ENCODE data around the gene ASB10.

ASB10 gene

DNA sequence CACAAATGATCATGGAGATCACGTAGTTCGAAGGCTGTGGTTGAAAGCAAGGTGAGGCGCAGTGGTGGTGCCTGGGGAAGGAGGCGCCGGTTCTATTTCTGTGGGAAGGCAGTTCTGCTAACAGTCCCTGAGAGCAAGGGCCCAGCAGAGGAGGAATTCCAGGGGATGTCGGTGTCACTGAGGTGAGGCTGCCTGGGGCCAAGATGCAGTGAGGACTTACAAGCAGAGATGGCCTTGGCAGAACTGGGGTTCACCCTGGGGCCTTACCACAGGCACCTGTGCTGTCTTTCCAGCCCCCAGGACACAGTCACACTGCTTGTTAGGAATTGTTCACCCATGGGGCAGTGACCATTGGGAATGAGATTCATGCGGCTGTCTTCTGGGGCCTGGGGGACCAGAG is 46.2 kb downstream of the ASB10 start:
- TF ChIP-seq, protein P1, sequence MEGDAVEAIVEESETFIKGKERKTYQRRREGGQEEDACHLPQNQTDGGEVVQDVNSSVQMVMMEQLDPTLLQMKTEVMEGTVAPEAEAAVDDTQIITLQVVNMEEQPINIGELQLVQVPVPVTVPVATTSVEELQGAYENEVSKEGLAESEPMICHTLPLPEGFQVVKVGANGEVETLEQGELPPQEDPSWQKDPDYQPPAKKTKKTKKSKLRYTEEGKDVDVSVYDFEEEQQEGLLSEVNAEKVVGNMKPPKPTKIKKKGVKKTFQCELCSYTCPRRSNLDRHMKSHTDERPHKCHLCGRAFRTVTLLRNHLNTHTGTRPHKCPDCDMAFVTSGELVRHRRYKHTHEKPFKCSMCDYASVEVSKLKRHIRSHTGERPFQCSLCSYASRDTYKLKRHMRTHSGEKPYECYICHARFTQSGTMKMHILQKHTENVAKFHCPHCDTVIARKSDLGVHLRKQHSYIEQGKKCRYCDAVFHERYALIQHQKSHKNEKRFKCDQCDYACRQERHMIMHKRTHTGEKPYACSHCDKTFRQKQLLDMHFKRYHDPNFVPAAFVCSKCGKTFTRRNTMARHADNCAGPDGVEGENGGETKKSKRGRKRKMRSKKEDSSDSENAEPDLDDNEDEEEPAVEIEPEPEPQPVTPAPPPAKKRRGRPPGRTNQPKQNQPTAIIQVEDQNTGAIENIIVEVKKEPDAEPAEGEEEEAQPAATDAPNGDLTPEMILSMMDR (IDR thresholded peaks at IDR 0.05) = no peak

DNA sequence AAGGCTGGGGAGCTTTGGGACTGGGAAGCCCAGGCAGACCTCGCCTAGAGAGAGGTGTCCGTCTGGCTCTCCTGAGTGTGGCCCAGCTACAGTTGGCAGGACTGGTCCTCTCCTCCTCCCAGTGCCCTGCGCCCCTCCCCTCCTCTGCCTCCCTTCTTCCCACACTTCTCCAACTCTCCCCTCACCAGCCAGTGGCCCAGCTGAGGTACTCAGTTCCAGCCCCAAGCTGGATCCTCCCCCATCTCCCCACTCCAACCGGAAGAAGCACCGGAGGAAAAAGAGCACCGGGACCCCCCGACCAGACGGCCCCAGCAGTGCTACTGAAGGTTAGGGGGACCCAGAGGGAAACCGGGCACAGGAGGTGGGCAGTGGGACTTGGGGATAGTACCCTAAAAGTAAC is 47.3 kb downstream of the ASB10 start:
- TF ChIP-seq, protein P1 (IDR thresholded peaks at IDR 0.05) = no peak

DNA sequence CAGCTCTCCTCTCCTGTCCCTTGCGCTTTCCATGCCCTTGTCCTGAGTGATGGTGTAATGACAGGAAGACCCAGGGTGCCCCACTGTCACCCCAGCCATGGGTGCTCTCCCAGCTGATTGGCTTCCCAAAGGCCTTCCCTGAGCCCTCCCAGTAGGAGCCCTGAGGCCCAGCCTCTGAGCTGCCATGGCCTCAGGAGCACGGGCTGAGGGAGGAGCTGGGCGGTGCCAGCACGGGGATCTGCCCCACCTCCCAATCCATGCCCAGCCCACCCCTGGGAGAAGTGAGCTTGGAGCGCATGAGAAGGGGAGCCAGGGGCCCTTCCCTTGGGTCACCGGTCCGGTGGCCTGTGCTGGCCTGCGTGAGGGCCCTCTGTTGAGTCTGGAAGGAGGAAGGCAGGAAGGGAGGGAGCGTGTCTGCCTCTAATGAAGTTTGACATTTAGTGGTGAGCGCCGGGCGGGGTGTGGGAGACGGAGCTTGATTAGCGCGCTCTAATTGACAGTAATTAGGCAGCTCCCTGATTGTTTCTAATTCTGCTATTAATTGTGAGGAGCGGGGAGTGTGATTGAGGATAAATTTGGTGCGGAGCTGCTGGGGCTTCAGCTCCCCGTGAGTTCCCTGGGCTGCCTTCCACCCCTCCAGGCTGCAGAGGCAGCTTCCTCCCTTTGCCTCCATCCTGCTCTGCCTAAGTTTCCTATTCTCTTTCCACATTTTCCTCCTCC is 47.8 kb downstream of the ASB10 start:
- TF ChIP-seq, protein P1 (IDR thresholded peaks at IDR 0.05) = no peak

DNA sequence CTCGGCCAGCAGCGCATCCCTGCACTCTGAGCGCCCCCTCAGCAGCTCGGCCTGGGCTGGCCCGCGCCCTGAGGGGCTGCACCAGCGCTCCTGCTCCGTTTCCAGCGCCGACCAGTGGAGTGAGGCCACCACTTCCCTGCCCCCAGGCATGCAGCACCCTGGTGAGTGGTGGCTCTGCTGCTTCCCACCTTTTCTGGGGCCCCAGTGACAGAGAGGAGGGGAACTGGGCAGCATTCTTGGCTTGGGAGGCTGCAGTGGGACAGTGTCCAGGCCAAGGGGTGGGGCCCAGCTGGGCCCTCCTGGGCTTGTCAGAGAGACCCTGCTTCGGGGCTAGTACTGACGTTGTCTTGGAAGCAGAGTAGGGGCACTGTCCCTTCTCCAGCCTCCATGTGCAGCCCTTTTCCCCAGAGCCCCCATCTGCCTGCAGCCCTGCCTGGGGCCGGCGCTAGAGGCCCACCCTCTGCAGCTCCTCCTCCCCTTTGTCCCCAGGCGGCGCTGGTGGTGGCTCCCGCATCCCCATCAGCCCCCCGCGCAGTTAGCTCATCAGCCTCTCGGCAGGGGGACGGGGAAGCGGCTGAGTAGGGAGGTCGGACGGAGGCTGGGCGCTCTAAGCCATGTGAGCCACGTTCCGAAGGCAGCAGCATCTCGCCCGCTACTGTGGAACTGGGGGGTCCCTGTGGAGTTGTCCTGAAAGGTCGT is 48.7 kb downstream of the ASB10 start:
- TF ChIP-seq, protein P1 (IDR thresholded peaks at IDR 0.05) = no peak

DNA sequence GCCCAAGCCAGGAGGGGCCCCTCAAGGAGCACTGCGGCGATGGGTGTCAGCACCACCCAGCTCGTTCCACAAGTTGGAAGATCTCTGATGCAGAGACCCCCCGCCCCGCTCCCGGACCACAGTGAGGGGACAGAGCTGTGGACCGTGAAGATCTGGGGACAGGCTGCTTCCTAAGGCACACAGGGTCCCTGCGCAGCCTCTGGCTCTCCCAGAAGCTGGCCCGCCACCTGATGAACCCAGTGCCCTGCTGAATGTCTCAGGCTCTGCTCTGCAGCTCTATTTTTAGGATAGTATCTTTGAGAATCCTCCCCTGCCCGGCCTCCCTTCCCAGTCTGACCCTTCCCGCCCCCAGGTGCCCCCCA is 49.3 kb downstream of the ASB10 start:
- TF ChIP-seq, protein P1 (IDR thresholded peaks at IDR 0.05) = no peak

DNA sequence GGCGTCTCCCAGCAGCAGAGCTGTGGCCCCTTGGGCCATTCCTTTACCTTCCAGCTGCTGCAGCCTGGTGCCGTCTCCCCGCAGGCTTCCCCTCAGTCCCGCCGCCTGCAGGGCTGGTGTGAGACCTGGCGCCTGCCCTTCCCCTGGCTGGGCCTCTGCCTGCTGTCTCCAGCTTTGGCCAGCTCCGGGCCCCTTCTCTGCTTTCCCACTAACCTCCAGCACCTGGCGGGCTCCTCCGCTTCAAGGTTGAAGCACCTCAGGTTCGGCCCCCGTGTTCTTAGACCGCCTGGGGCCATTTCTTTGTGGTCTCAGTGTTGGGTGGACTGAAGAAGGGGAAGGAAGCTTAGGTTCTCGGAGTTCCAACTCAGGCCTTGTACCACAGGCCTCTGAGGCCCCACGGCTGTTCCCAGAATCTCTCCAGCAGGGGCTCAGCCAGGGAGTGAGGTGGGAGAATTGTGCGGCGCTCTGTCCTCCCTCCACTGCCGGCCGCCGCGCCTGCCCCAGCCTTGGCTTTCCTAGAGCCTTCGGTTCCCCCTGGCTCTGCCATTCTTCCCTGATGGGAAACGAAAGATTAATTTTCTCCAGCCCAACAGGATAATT is 49.9 kb downstream of the ASB10 start:
- TF ChIP-seq, protein P1 (IDR thresholded peaks at IDR 0.05) = no peak

DNA sequence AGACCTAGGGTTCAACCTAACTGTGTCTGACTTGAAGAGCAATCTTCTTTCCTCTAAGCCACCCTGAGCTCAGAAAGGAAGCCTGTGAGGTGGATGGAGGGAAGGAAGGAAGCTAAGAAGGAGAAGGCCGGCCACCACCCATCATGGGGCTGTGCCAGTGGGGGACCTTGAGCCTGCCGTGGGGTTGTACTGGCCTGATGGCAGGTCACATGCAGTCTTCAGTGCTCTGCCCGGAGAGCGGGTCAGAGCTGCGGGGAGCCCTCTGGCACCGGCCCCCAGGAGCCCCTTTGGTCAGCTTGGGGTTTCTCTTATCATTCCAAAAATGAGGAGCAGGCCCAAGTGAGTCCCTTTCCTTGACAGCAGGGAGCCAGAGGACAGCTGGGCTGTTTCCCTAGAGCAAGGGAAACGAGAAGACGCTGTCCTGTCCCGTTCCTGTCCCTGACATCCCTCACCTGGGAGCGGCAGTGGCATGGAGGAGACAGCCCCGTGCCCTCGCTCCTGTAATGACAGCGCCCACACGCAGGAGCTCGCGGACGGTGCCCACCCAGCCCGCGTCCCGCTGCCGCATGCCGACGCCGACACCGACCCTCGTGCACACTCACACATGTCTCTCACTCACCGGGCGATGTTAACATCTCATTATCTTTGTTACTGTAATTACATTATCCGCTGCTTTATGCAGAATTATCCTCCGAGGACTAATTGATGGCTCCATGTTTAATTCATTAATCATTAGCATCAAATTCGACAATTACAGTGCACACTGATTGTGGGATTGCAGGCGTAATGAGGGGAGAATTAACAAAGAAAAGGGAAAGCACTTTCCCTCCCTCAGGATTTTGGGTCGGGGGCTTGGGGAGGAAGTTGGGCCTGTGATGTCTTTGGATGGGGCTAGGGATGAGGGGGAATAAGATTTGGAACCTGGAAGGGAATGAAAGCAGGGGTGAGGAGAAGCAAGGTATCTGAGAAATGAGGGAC is 50.9 kb downstream of the ASB10 start:
- TF ChIP-seq, protein P1 (IDR thresholded peaks at IDR 0.05) = no peak

Data from LNCAP (cell line).